ENCODE measurements around the gene CCNY.

- no peak for TF ChIP-seq CTCF (conservative IDR thresholded peaks at IDR 0.05; ENCODE audit: low read length)
- no peak for TF ChIP-seq EZH2phosphoT487 (IDR thresholded peaks at IDR 0.05; ENCODE audit: borderline replicate concordance, low read depth, low read length)
Observed at GRCh38 chr10:35336921-35337823, 863 bp downstream of the CCNY start.

Data from OCI-LY7 (cell line).